SK-MEL-5 (cell line): ENCODE results near the gene TAB3. TPM values are rescaled to one million over a fixed set of nuclear protein-coding genes. Genes with fewer than 3 reads are reported as not detected.
A peak's percentile ranks its signal among the peaks of the same experiment; 100 is the strongest.
"Not testable (repeated sequence)": the region's sequence is repeated elsewhere in the genome, so short reads cannot be mapped to it uniquely, and the experiment has no call there.

ENCODE experiments used
- DNase-seq: peaks from one replicate; pipeline ENCODE4 v3.0.0-alpha.2; 2016; ENCODE audit warnings: low read depth, low spot score
- in situ Hi-C: cut with HindIII; loops from 2 replicates; pipeline ENCODE4 v1.10.0; 2016; ENCODE audit warnings: low sequenced_read_pairs, high pct_unique_total_duplicates, low pct_unique_long_range_greater_than_20kb
- total RNA-seq: library from RNA; depleted of rRNA; stranded (reverse); fragments of >200 nt; shearing (Covaris generic); gene quantifications from 2 replicates; pipeline ENCODE4 v1.2.3, GENCODE V29; 2014

Gene TAB3
- total RNA-seq, 1 experiment from 2014 or later: 28.0 TPM

GRCh38 chrX:30833896-30834295, 55.2 kb downstream of the TAB3 start:
- in situ Hi-C loops: no loop called here
- no peak for DNase-seq

DNA sequence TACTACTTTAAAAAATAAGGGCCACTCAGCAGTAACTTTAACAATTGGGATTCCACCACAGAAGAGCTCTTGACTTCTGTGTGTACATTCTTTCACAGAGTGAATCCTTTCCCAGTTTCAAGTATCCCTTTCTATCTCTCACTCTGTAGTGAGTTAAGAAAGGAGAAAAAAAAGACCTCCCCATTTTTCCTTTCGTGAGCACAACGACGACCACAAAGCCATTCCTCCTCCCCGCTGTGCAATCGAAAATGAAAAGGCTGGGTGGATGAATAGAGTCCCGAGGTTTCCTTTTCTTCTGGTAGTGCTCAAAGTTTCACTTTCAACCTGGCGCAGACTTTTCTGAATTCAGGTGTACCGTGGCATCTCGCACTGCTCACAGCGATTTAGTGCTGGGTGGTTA, 58.0 kb downstream of the TAB3 start:
- in situ Hi-C loops: no loop called here
- DNase-seq: no peak

DNA sequence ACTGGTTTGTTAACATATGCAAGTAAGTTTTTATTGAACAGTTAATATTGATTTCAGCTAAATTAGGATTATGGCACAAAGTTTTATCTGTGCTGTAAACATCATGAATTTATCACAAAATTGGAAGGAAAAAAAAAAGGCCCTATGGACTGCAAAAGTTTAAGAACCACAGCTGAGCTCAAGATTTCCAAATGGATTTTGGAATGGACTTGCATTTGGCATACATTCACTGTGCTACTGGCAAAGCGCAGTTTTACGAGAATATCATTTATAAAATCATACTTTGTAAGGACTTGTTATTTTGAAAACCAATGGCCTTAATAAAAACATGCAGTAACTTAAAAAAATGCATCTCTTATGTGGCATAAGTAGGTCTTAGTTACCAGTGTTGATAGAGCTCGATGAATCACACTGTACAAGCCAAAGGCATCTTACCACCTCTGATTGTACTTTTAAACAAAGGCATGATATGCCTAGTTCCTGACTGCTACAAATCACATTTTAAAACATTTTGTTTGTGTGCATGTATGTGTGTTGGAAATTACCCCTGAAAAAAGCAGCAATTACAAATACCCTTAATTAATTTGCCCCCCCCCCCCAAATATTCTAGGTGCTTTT, 58.6 kb downstream of the TAB3 start:
- no peak for DNase-seq
- in situ Hi-C loops: no loop called here

DNA sequence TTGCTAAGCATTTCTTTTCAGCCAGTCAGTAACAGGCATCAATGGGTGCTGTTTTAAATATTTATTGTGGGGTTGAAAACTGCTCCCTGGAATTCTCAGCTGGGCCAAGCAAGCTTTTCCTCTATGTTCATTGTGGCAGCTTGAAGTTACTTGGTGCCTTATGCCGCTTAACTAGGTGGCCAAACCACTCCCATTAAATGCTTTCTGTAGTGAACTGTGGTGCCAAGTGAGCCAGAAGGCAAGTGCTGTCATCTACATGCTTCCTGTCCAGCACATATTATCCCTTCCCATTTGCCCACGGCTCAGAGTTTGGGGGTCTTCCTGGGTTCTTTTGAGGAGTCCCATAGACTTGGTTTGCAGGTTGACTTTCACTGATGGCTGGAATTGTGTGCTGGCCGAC, 64.8 kb downstream of the TAB3 start:
- no peak for DNase-seq
- in situ Hi-C loops: no loop called here

- no peak for DNase-seq
- in situ Hi-C loops: no loop called here
Measured at GRCh38 chrX:30822764-30823163, 66.3 kb downstream of the TAB3 start.

DNA sequence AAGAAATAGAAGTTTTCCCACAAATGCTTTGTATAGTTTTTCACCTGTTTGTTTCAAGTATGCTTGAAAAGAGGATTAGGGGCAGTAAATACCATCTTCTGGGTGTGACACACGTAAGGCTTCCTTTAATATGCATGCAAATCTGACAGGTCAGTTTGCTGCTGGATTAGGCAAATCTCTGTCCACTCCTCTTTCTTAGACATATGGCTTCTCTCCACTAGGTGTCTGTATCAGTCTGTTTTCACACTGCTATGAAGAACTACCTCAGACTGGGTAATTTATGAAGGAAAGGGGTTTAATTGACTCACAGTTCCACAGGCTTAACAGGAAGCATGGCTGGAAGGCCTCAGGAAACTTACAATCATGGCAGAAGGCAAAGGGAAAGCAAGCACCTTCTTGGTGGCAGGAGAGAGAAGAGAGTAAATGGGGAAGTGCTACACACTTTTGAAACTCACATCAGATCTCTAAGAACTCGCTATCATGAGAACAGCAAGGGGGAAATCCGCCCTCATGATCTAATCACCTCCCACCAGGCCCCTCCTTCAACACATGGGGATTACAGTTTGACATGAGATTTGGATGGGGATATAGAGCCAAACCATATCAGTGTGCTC, 66.9 kb downstream of the TAB3 start:
- in situ Hi-C loops: no loop called here
- DNase-seq: peak; percentile 31

GRCh38 chrX:30821116-30821515, 67.9 kb downstream of the TAB3 start:
- in situ Hi-C loops: no loop called here

GRCh38 chrX:30819080-30819479, 70.0 kb downstream of the TAB3 start:
- no peak for DNase-seq
- in situ Hi-C loops: no loop called here

More at GRCh38 chrX:30821116-30821515, 67.9 kb downstream of the TAB3 start:
- peak; percentile 15 for DNase-seq

GRCh38 chrX:30816079-30816478, 73.0 kb downstream of the TAB3 start:
- in situ Hi-C loops: no loop called here
- no peak for DNase-seq

GRCh38 chrX:30814978-30815377, 74.1 kb downstream of the TAB3 start:
- DNase-seq: no peak
- in situ Hi-C loops: no loop called here

GRCh38 chrX:30812326-30812725, 76.7 kb downstream of the TAB3 start:
- no peak for DNase-seq
- in situ Hi-C loops: no loop called here

DNA sequence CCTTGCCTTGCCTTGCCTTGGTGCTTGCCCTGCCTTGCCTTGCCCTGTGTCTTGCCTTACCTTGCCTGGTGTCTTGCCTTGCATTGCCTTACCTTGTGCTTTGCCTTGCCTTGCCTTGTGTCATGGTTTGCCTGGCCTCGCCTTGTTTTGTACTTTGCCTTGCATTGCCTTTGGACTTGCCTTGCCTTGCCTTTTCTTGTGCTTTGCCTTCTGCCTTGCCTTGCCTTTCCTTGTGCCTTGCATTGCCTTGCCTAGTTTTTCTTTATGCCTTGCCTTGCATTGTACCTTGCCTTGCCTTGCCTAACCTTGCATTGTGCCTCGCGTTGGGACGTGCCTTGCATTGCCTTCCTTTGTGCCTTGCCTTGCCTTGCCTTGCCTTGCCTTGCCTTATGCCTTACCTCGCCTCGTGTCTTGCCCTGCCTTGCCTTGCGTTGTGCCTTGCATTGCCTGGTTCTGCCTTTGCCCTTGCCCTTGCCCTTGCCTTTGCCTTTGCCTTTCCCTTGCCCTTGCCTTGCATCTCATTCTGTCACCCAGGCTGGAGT, 82.8 kb downstream of the TAB3 start:
- in situ Hi-C loops: no loop called here
- DNase-seq: no peak

- DNase-seq: no peak
- in situ Hi-C loops: no loop called here
Measured at GRCh38 chrX:30804462-30804861, 84.6 kb downstream of the TAB3 start.

DNA sequence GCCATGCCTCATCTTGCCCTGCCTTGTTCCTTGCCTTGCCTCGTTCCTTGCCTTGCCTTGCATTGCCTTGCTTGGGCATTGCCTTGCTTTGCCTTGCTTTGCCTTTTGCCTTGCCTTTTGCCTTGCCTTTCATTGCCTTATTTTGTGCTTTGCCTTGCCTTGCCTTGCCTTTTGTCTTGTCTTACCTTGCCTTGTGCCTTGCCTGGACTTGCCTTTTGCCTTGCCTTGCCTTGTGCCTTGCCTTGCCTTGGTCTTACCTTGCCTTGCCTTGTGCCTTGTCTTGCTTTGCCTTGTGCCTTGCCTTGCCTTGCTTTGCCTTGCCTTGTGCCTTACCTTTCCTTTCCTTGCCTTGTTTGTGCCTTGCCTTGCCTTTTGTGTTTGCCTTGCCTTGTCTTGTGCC, 88.2 kb downstream of the TAB3 start:
- no peak for DNase-seq
- in situ Hi-C loops: no loop called here

GRCh38 chrX:30799327-30799726, 89.7 kb downstream of the TAB3 start:
- in situ Hi-C loops: no loop called here

DNA sequence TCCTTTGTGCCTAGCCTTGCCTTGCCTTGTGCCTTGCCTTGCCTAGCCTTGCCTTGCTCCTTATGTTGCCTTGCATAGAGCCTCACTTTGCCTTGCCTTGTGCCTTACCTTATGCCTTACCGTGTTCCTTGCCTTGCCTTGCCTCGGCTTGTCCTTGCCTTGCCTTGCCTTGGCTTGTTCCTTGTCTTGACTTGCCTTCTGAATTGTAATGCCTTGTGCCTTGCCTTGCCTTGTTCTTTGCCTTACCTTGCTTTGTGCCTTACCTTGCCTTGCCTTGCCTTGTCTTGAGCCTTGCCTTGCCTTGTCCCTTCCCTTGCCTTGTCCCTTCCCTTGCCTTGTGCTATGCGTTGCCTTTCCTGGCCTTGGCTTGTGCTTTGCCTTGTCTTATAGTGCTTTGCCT, 90.2 kb downstream of the TAB3 start:
- DNase-seq: no peak
- in situ Hi-C loops: no loop called here

More at GRCh38 chrX:30799327-30799726, 89.7 kb downstream of the TAB3 start:
- no peak for DNase-seq

- in situ Hi-C loops: not testable (repeated sequence)
Measured at GRCh38 chrX:30797301-30797700, 91.8 kb downstream of the TAB3 start.

GRCh38 chrX:30795981-30796958, 92.8 kb downstream of the TAB3 start:
- in situ Hi-C loops: no loop called here

More at GRCh38 chrX:30797301-30797700, 91.8 kb downstream of the TAB3 start:
- not testable (repeated sequence) for DNase-seq

More at GRCh38 chrX:30795981-30796958, 92.8 kb downstream of the TAB3 start:
- DNase-seq: no peak
